Panc1 (cell line): ENCODE results near the gene HOXA9. TPM values are rescaled to one million over a fixed set of nuclear protein-coding genes. Genes with fewer than 3 reads are reported as not detected.

Experiments
- ATAC-seq: fragments of 200-7000 bp; cut with Tn5 transposase; 2 replicates; pipeline ENCODE4 v1.9.1; 2020; ENCODE audit warnings: mild to moderate bottlenecking, moderate library complexity
- BruUV-seq: library from RNA; stranded (reverse); fragments of 400-500 nt; replicated peaks from 2 replicates; lab custom pipeline; 2021; lab: Mats Ljungman, UMichigan
- CTCF ChIA-PET: fragments of 300-600 bp; sonication (Branson Sonifier 250); formaldehyde crosslinking; loops from one replicate; lab custom pipeline; 2022; ENCODE audit warnings: antibody characterized with exemption; lab: Charles Lee
- POLR2A ChIA-PET: fragments of 300-600 bp; sonication (Branson Sonifier 250); formaldehyde crosslinking; loops from one replicate; lab custom pipeline; 2022; ENCODE audit warnings: antibody characterized with exemption; lab: Charles Lee
- DNase-seq: peaks from one replicate; pipeline ENCODE4 v3.0.0-alpha.2; 2010; ENCODE audit warnings: low read depth, low spot score
- H3K27ac ChIP-seq: 2 replicates; pipeline ENCODE4 v1.5.1; 2011; ENCODE audit warnings: mild to moderate bottlenecking, low read length, inconsistent platforms
- H3K27me3 ChIP-seq: fragments of 200-500 bp; sonication (Bioruptor generic); 2 replicates; pipeline ENCODE4 v1.6.0; 2014; ENCODE audit warnings: low read length, inconsistent platforms; ENCODE audit not compliant: control insufficient read depth, insufficient read depth
- H3K36me3 ChIP-seq: fragments of 200-500 bp; sonication (Bioruptor generic); 2 replicates; pipeline ENCODE4 v1.5.1; 2014; ENCODE audit warnings: inconsistent platforms, mild to moderate bottlenecking, low read length, moderate library complexity; ENCODE audit not compliant: control insufficient read depth, insufficient read depth
- H3K4me1 ChIP-seq: 2 replicates; pipeline ENCODE4 v1.5.1; 2011; ENCODE audit warnings: inconsistent platforms, mild to moderate bottlenecking, low read length, moderate library complexity; ENCODE audit not compliant: control insufficient read depth, insufficient read depth
- H3K4me3 ChIP-seq, 2 experiments: 2 replicates each; pipeline ENCODE4 v1.5.1; 2011 to 2012; ENCODE audit warnings: low read depth in 2 of 2, low read length in 2 of 2, mild to moderate bottlenecking in 2 of 2, inconsistent platforms in 1 of 2, moderate library complexity in 1 of 2
- H3K9me3 ChIP-seq: fragments of 200-500 bp; sonication (Bioruptor generic); 2 replicates; pipeline ENCODE4 v1.5.1; 2014; ENCODE audit warnings: low read depth, mild to moderate bottlenecking, inconsistent platforms, low read length, moderate library complexity; ENCODE audit not compliant: control insufficient read depth, insufficient read depth
- CTCF ChIP-seq: fragments of 450-650 bp; IDR thresholded peaks from 2 replicates; pipeline ENCODE4 v1.5.1; 2017; ENCODE audit warnings: mild to moderate bottlenecking
- POLR2AphosphoS5 ChIP-seq: IDR thresholded peaks from 2 replicates; pipeline ENCODE4 v1.6.1; 2012; ENCODE audit warnings: mild to moderate bottlenecking, low read depth, low read length, moderate library complexity
- REST ChIP-seq, 2 experiments: IDR thresholded peaks; 2 replicates each; pipeline ENCODE4 v1.6.1; 2011 to 2012; ENCODE audit warnings: low read depth in 2 of 2, control low read depth in 1 of 2, low read length in 1 of 2, mild to moderate bottlenecking in 1 of 2, moderate library complexity in 1 of 2; ENCODE audit not compliant: insufficient read depth in 1 of 2
- SIN3A ChIP-seq: IDR thresholded peaks from 2 replicates; pipeline ENCODE4 v1.6.1; 2012; ENCODE audit warnings: low read depth, mild to moderate bottlenecking, low read length, moderate library complexity, borderline replicate concordance; ENCODE audit not compliant: insufficient read depth
- TCF7L2 ChIP-seq: IDR thresholded peaks from 2 replicates; pipeline ENCODE4 v1.6.1; 2011; ENCODE audit warnings: mild to moderate bottlenecking, low read depth, low read length, inconsistent platforms
- in situ Hi-C: cut with HindIII; loops from 2 replicates; pipeline ENCODE4 v1.10.0; 2016; ENCODE audit warnings: low sequenced_read_pairs, low pct_unique_long_range_greater_than_20kb
- intact Hi-C: fragments of 100-400 bp; cut with micrococcal nuclease; formaldehyde crosslinking; loops from one replicate; pipeline ENCODE4 v1.10.0; 2022; ENCODE audit not compliant: unreplicated experiment
- total RNA-seq: library from RNA; stranded (reverse); gene quantifications from one replicate; pipeline ENCODE4 v1.2.1, GENCODE V29; 2021; ENCODE audit not compliant: unreplicated experiment

Gene HOXA9
- total RNA-seq, 1 experiment from 2014 or later: not detected

GRCh38 chr7:27194002-27194352, 28.6 kb upstream of the HOXA9 start:
- H3K4me1 ChIP-seq: peaks cover 4% of the 10 kb centered on the region; the same call in 1 of the 2 replicates

GRCh38 chr7:27193335-27194001, 28.1 kb upstream of the HOXA9 start:
- TF ChIP-seq SIN3A (no peak), POLR2AphosphoS5 (no peak), CTCF (no peak), REST (IDR thresholded peaks at IDR 0.05; ENCODE audit: insufficient read depth in 1 of 2, low read depth in 2 of 2, low read length in 1 of 2) (no peak), TCF7L2 (no peak)
- intact Hi-C loops (no loop called here), in situ Hi-C loops (no loop called here)
- no TSS peak for BruUV-seq
- ATAC-seq (no peak), DNase-seq (no peak)
- no peak overlapping the region for H3K27ac ChIP-seq
- no peaks in the 10 kb centered on the region for H3K9me3 ChIP-seq
- ChIA-PET CTCF (no interaction called here), POLR2A (no interaction called here)
- no peaks in the 10 kb centered on the region for H3K36me3 ChIP-seq
- no peak overlapping the region for H3K4me3 ChIP-seq
- H3K27me3 ChIP-seq: no peaks in the 10 kb centered on the region; the same call in 1 of the 2 replicates
- H3K4me1 ChIP-seq: peaks cover 4% of the 10 kb centered on the region; the same call in 1 of the 2 replicates

More at GRCh38 chr7:27194002-27194352, 28.6 kb upstream of the HOXA9 start:
- CTCF ChIA-PET: no interaction called here
- BruUV-seq: no TSS peak
- intact Hi-C loops: no loop called here
- DNase-seq (no peak), ATAC-seq (no peak)
- H3K4me3 ChIP-seq: no peak overlapping the region
- in situ Hi-C loops: no loop called here
- TF ChIP-seq TCF7L2: no peak
- TF ChIP-seq CTCF: no peak
- no peak for TF ChIP-seq REST (IDR thresholded peaks at IDR 0.05; ENCODE audit: insufficient read depth in 1 of 2, low read depth in 2 of 2, low read length in 1 of 2)
- no peak for TF ChIP-seq SIN3A
- no peak for TF ChIP-seq POLR2AphosphoS5
- POLR2A ChIA-PET: no interaction called here
- H3K27me3 ChIP-seq: no peaks in the 10 kb centered on the region; the same call in 1 of the 2 replicates
- H3K36me3 ChIP-seq: peaks cover 2% of the 10 kb centered on the region; the same call in 1 of the 2 replicates
- no peak overlapping the region for H3K27ac ChIP-seq
- no peaks in the 10 kb centered on the region for H3K9me3 ChIP-seq
